CD4-positive, alpha-beta T cell treated with Interleukin-10 for 1 hour (primary cell): ENCODE data around the gene BORCS6.

ENCODE experiments used
- DNase-seq: peaks from one replicate; pipeline ENCODE4 v3.0.0-alpha.2; 2020

BORCS6 gene

DNA sequence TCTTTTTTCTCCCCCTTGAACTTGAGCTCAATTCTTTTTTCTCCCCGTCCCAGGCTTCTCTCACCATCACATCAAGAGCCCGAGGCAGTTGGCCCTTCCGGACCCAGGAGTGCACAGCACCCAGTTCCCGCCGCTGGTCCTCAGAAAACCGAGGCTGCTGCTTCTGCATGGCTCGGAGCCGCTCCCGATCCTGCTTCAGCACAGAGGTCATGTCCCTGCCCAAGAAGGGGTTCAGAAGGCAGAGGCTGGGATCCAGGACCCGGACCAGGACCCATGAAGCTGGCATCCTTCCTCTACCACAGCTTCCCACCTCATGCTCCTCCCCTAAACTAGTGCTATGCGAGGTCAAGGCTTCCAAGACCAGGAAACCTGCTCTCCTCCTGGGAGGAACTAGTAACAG is 48.2 kb downstream of the BORCS6 start:
- DNase-seq, result peak; percentile 15

DNA sequence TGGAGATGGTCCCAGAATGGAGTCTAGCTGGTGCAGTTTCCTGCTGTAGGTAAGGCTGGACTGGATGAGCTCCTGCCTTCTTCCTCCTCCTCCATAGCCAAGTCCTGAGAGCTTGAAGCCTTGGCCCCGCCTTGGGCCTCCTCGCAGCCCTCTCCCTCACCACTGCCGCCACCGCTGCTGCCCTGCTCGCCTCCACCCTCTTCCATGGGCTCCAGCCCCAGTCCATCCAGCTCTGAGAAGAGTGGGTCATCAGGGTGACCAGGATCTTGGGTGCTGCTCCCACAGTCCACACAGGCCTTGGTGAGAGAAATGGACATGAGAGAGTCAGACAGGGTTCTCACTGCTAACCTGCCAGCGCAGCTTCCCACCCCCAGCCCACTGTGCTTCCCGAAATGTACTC is 48.9 kb downstream of the BORCS6 start:
- DNase-seq, result peak; percentile 22

DNA sequence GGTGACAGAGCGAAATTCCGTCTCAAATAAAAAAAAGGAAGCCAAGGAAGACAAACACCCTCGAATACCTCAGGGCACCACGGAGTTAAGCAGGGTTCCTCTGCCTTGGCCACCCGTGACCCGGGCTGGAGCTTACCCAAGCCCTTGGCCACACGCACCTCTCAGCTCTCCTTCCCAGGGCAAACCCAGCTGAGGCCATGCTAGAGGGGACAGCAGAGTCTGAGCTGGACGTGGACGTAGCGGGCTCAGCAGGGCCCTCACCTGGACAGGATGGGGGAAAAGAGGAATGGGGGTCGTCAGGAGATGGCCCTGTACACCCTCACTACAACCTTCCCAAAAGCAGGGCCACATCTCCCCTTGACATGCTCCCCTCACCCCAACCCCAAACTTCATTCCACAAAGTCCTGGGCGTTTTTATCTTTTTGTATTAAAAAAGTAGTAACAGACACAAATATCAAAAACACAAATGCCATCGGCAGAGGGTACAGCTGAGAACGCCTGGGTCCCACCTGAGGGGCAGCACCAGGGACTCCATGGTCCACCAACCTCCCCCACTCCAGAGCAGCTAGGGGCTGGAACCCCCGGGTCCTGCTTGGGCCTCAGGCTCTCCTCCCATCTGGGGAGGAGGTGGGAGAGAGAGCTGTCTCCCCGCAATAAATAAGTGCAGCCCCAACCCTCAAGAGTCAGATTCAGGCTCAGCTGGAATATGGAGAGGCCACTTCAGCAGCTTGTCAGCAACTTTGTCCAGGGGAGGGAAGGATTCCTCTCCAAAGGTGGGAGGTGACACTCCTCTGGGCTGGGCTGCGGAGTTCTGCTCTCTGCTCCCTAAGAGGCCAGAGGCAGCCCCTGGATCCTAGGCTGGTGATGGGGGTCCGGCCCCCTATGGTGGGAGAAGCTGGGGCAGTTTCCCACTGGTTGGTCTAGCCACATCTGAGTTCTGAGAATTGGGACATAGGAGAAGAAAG is 49.6 kb downstream of the BORCS6 start:
- DNase-seq, result peak; percentile 21

DNA sequence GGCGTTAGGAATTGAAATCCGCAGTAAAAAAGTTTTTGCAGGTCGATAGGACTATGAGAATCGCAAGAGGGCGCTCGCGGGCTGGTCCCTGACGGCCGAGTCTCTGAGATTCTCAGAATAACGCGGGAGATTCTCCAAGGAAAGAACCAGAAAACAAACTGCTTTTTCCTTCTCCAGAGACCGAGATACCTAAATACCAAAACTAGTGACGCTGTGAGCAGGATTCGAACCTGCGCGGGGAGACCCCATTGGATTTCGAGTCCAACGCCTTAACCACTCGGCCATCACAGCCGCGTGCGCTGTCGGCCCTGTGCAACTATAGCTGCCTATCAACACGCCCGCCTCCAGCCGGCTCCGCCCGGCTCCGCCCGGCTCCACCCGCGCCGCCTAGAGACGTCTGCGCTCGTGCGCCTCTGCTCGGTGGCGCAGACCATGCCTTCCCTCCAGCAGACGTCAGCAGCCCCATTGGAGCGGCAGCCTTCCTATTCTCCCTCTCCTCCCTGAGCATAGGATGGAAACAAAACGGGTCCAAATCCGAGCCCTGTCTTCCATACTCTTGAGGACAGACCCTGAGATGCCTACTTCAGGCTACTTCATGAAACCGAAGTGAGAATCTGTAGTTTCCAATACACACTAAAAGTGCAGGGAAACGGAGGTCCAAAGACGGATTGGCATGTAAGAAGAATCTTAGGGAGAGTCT is 51.2 kb downstream of the BORCS6 start:
- peak; percentile 96 for DNase-seq

DNA sequence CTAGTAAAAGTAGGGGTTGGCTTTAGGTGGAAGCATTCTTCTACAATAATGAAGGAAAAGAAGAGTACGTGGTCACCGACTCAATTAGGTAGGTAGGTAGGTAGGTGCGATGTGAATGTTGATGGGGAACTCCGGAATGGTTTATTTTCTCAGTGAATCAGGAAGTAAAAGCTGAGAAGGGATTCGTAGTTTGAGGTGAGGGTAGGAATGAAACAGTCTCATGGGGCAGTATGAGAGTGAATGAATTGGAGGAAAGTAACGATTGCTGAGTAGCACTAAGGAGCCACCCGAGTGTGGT is 51.7 kb downstream of the BORCS6 start:
- no peak for DNase-seq
